Measurements from ENCODE around the gene PCDH17.

The PCDH17 gene

GRCh38 chr13:57631596-57632275 lies at the start of gene PCDH17:
Gene PCDH17 (plus strand): TSS chr13:57631744. CDS start chr13:57632547, 803 bp downstream.
- no peak for DNase-seq

- DNase-seq = no peak
Measured at GRCh38 chr13:57582032-57582431, 49.5 kb upstream of the PCDH17 start.

- no peak for DNase-seq
Measured at GRCh38 chr13:57583529-57583928, 48.0 kb upstream of the PCDH17 start.

- DNase-seq = no peak
Measured at GRCh38 chr13:57588639-57589038, 42.9 kb upstream of the PCDH17 start.

GRCh38 chr13:57595775-57596174 lies 35.8 kb upstream of the PCDH17 start:
- no peak for DNase-seq

- DNase-seq = no peak
Measured at GRCh38 chr13:57601536-57601935, 30.0 kb upstream of the PCDH17 start.

GRCh38 chr13:57604442-57604841 lies 27.1 kb upstream of the PCDH17 start:
- DNase-seq = no peak

- DNase-seq = no peak
Measured at GRCh38 chr13:57611969-57612368, 19.6 kb upstream of the PCDH17 start.

GRCh38 chr13:57612568-57612967 lies 19.0 kb upstream of the PCDH17 start:
- no peak for DNase-seq

- DNase-seq = no peak
Measured at GRCh38 chr13:57624565-57625435, 6.7 kb upstream of the PCDH17 start.

GRCh38 chr13:57627663-57628062 lies 3.9 kb upstream of the PCDH17 start:
- no peak for DNase-seq

GRCh38 chr13:57629391-57629804 lies 2.1 kb upstream of the PCDH17 start:
- DNase-seq = no peak

GRCh38 chr13:57629821-57630235 lies 1.7 kb upstream of the PCDH17 start:
- DNase-seq = no peak

- DNase-seq = no peak
Measured at GRCh38 chr13:57630661-57631595, 616 bp upstream of the PCDH17 start.

GRCh38 chr13:57632276-57633140 lies 964 bp downstream of the PCDH17 start:
- DNase-seq = no peak

- DNase-seq = no peak
Measured at GRCh38 chr13:57633141-57633949, 1.8 kb downstream of the PCDH17 start.

- DNase-seq = no peak
Measured at GRCh38 chr13:57633950-57634838, 2.6 kb downstream of the PCDH17 start.

GRCh38 chr13:57634839-57635165 lies 3.3 kb downstream of the PCDH17 start:
- DNase-seq = no peak

- DNase-seq = no peak
Measured at GRCh38 chr13:57635541-57636085, 4.1 kb downstream of the PCDH17 start.

GRCh38 chr13:57636816-57637215 lies 5.3 kb downstream of the PCDH17 start:
- no peak for DNase-seq
